HepG2 (cell line): Measurements from ENCODE around the gene HNRNPA2B1. TPM values are rescaled to one million over a fixed set of nuclear protein-coding genes. Genes with fewer than 3 reads are reported as not detected.

Experiments
- ATF4 ChIP-seq, 2 experiments: fragments of 450-650 bp in 1 of 2; sonication (generic) in 1 of 2; formaldehyde crosslinking; IDR thresholded peaks; 2 replicates each; pipeline versions ENCODE4 v1.5.0 to v1.8.0; 2020 to 2022; ENCODE audit warnings: mild to moderate bottlenecking in 1 of 2, missing genetic modification reagents in 1 of 2
- GATA4 ChIP-seq: sonication (generic); IDR thresholded peaks from 2 replicates; pipeline ENCODE4 v1.6.1; 2016; ENCODE audit warnings: antibody characterized with exemption, low read depth, borderline replicate concordance
- JARID2 ChIP-seq: sonication (generic); formaldehyde crosslinking; IDR thresholded peaks from 2 replicates; pipeline ENCODE4 v1.8.1; 2023; ENCODE audit warnings: missing genetic modification reagents, inconsistent platforms; ENCODE audit not compliant: insufficient replicate concordance
- KDM1A ChIP-seq: IDR thresholded peaks from 2 replicates; pipeline ENCODE4 v1.6.1; 2016; ENCODE audit warnings: missing compliant biosample characterization
- KDM5A ChIP-seq: fragments of 200-600 bp; sonication (generic); IDR thresholded peaks from 2 replicates; pipeline ENCODE4 v1.7.0; 2018; ENCODE audit warnings: antibody characterized with exemption, mild to moderate bottlenecking, low read length, borderline replicate concordance
- PHF20 ChIP-seq: sonication (generic); formaldehyde crosslinking; IDR thresholded peaks from 2 replicates; pipeline ENCODE4 v1.5.0; 2020; ENCODE audit warnings: mild to moderate bottlenecking, missing genetic modification reagents
- TAF1 ChIP-seq: sonication (generic); formaldehyde crosslinking; IDR thresholded peaks from 2 replicates; pipeline ENCODE4 v1.4.0; 2020; ENCODE audit warnings: missing genetic modification reagents
- TCF12 ChIP-seq, 2 experiments: fragments of 450-650 bp in 1 of 2; sonication (generic) in 1 of 2; formaldehyde crosslinking in 1 of 2; IDR thresholded peaks; 2 replicates each; pipeline versions ENCODE4 v1.6.1 to v1.8.0; 2017 to 2022; ENCODE audit warnings: antibody characterized with exemption in 1 of 2, mild to moderate bottlenecking in 1 of 2, missing genetic modification reagents in 1 of 2, moderate library complexity in 1 of 2
- ZNF672 ChIP-seq: sonication (generic); formaldehyde crosslinking; IDR thresholded peaks from 2 replicates; pipeline ENCODE4 v1.8.1; 2022; ENCODE audit warnings: missing genetic modification reagents
- ZNF780A ChIP-seq: sonication (generic); formaldehyde crosslinking; IDR thresholded peaks from 2 replicates; pipeline ENCODE4 v1.8.0; 2022; ENCODE audit warnings: mild to moderate bottlenecking, missing genetic modification reagents, moderate library complexity
- polyA plus RNA-seq, 8 experiments: library from polyadenylated mRNA; depleted of rRNA in 3 of 8; stranded (reverse) in 7 of 8; unstranded in 1 of 8; fragments of >200 nt; fragmentation: Illumina TruSeq in 4 of 8; extraction: Trizol in 4 of 8; gene quantifications; 2 replicates each; pipeline versions ENCODE4 v1.2.1 to v1.2.3, GENCODE V29; 2011 to 2016; ENCODE audit warnings: low read depth in 4 of 8, missing spikeins in 1 of 8, mixed read lengths in 1 of 8; ENCODE audit not compliant: insufficient read depth in 1 of 8
- total RNA-seq, 5 experiments: library from RNA; depleted of rRNA; stranded (reverse); fragments of >200 nt; fragmentation: Illumina TruSeq; extraction: Trizol; gene quantifications; 2 replicates each; pipeline ENCODE4 v1.2.3, GENCODE V29; 2016; ENCODE audit warnings: low read depth in 1 of 5
- TF ChIP-seq, protein P1 (sequence below): sonication (generic); formaldehyde crosslinking; IDR thresholded peaks from 2 replicates; pipeline ENCODE4 v1.4.0; 2020; ENCODE audit warnings: missing genetic modification reagents
- TF ChIP-seq, protein P2 (sequence below): sonication (generic); formaldehyde crosslinking; IDR thresholded peaks from 2 replicates; pipeline ENCODE4 v1.4.0; 2020; ENCODE audit warnings: missing genetic modification reagents
- TF ChIP-seq, protein P3 (sequence below): sonication (generic); formaldehyde crosslinking; IDR thresholded peaks from 2 replicates; pipeline ENCODE4 v1.4.0; 2020; ENCODE audit warnings: missing genetic modification reagents, mild to moderate bottlenecking, borderline replicate concordance
- TF ChIP-seq, protein P4 (sequence below): sonication (generic); formaldehyde crosslinking; IDR thresholded peaks from 2 replicates; pipeline ENCODE4 v1.9.0; 2021; ENCODE audit warnings: missing genetic modification reagents, borderline replicate concordance

HNRNPA2B1 gene
- total and polyA plus RNA-seq, 2 of the 13 experiments (the other 11 are each of a cell fraction or from before 2014, with no cell fraction given) = 193 to 412 TPM

GRCh38 chr7:26201247-26202018 lies 887 bp upstream of the HNRNPA2B1 start, which contains the start of gene CBX3 (continued):
- TF ChIP-seq, protein P1, sequence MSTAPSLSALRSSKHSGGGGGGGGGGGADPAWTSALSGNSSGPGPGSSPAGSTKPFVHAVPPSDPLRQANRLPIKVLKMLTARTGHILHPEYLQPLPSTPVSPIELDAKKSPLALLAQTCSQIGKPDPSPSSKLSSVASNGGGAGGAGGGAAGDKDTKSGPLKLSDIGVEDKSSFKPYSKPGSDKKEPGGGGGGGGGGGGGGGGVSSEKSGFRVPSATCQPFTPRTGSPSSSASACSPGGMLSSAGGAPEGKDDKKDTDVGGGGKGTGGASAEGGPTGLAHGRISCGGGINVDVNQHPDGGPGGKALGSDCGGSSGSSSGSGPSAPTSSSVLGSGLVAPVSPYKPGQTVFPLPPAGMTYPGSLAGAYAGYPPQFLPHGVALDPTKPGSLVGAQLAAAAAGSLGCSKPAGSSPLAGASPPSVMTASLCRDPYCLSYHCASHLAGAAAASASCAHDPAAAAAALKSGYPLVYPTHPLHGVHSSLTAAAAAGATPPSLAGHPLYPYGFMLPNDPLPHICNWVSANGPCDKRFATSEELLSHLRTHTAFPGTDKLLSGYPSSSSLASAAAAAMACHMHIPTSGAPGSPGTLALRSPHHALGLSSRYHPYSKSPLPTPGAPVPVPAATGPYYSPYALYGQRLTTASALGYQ (CRISPR knock-in tag) = no peak
- TF ChIP-seq ATF4 (CRISPR knock-in tag; IDR thresholded peaks at IDR 0.05) (0 out of 4 replicates have a peak, but pooled peaks of 1 of the 2 experiments have one; percentile 24), TCF12 (IDR thresholded peaks at IDR 0.05) (no peak), TCF12 (CRISPR knock-in tag; IDR thresholded peaks at IDR 0.05) (no peak), TAF1 (CRISPR knock-in tag) (peak; percentile 83), KDM1A (CRISPR knock-in tag) (no peak), PHF20 (CRISPR knock-in tag) (no peak), ZNF672 (CRISPR knock-in tag) (no peak), ZNF780A (CRISPR knock-in tag) (peak; percentile 43; the same call in 1 of the 2 replicates), KDM5A (peak; percentile 58; the same call in 1 of the 2 replicates), GATA4 (0 out of 2 replicates have a peak, but pooled peaks have one; percentile 54), JARID2 (CRISPR knock-in tag) (no peak)
- TF ChIP-seq, protein P2, sequence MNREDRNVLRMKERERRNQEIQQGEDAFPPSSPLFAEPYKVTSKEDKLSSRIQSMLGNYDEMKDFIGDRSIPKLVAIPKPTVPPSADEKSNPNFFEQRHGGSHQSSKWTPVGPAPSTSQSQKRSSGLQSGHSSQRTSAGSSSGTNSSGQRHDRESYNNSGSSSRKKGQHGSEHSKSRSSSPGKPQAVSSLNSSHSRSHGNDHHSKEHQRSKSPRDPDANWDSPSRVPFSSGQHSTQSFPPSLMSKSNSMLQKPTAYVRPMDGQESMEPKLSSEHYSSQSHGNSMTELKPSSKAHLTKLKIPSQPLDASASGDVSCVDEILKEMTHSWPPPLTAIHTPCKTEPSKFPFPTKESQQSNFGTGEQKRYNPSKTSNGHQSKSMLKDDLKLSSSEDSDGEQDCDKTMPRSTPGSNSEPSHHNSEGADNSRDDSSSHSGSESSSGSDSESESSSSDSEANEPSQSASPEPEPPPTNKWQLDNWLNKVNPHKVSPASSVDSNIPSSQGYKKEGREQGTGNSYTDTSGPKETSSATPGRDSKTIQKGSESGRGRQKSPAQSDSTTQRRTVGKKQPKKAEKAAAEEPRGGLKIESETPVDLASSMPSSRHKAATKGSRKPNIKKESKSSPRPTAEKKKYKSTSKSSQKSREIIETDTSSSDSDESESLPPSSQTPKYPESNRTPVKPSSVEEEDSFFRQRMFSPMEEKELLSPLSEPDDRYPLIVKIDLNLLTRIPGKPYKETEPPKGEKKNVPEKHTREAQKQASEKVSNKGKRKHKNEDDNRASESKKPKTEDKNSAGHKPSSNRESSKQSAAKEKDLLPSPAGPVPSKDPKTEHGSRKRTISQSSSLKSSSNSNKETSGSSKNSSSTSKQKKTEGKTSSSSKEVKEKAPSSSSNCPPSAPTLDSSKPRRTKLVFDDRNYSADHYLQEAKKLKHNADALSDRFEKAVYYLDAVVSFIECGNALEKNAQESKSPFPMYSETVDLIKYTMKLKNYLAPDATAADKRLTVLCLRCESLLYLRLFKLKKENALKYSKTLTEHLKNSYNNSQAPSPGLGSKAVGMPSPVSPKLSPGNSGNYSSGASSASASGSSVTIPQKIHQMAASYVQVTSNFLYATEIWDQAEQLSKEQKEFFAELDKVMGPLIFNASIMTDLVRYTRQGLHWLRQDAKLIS (CRISPR knock-in tag) = no peak
- TF ChIP-seq, protein P3, sequence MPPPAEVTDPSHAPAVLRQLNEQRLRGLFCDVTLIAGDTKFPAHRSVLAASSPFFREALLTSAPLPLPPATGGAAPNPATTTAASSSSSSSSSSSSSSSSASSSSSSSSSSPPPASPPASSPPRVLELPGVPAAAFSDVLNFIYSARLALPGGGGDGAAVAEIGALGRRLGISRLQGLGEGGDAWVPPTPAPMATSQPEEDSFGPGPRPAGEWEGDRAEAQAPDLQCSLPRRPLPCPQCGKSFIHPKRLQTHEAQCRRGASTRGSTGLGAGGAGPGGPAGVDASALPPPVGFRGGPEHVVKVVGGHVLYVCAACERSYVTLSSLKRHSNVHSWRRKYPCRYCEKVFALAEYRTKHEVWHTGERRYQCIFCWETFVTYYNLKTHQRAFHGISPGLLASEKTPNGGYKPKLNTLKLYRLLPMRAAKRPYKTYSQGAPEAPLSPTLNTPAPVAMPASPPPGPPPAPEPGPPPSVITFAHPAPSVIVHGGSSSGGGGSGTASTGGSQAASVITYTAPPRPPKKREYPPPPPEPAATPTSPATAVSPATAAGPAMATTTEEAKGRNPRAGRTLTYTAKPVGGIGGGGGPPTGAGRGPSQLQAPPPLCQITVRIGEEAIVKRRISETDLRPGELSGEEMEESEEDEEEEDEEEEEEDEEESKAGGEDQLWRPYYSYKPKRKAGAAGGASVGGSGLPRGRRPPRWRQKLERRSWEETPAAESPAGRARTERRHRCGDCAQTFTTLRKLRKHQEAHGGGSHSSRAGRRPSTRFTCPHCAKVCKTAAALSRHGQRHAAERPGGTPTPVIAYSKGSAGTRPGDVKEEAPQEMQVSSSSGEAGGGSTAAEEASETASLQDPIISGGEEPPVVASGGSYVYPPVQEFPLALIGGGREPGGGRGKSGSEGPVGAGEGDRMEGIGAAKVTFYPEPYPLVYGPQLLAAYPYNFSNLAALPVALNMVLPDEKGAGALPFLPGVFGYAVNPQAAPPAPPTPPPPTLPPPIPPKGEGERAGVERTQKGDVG (CRISPR knock-in tag) = no peak
- TF ChIP-seq, protein P4, sequence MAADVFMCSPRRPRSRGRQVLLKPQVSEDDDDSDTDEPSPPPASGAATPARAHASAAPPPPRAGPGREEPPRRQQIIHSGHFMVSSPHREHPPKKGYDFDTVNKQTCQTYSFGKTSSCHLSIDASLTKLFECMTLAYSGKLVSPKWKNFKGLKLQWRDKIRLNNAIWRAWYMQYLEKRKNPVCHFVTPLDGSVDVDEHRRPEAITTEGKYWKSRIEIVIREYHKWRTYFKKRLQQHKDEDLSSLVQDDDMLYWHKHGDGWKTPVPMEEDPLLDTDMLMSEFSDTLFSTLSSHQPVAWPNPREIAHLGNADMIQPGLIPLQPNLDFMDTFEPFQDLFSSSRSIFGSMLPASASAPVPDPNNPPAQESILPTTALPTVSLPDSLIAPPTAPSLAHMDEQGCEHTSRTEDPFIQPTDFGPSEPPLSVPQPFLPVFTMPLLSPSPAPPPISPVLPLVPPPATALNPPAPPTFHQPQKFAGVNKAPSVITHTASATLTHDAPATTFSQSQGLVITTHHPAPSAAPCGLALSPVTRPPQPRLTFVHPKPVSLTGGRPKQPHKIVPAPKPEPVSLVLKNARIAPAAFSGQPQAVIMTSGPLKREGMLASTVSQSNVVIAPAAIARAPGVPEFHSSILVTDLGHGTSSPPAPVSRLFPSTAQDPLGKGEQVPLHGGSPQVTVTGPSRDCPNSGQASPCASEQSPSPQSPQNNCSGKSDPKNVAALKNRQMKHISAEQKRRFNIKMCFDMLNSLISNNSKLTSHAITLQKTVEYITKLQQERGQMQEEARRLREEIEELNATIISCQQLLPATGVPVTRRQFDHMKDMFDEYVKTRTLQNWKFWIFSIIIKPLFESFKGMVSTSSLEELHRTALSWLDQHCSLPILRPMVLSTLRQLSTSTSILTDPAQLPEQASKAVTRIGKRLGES = no peak
